Keratinocyte (primary cell): ENCODE results near the gene GRIN2D. TPM values are rescaled to one million over a fixed set of nuclear protein-coding genes. Genes with fewer than 3 reads are reported as not detected.
A peak's percentile ranks its signal among the peaks of the same experiment; 100 is the strongest.

Source experiments
- DNase-seq: peaks from one replicate; pipeline ENCODE4 v3.0.0-alpha.2; 2011; ENCODE audit warnings: low read depth, missing footprints, low spot score
- FAIRE-seq: peaks from 2 replicates; lab custom pipeline; 2011; peaks lifted over from hg19 to GRCh38; lab: Jason Lieb, UNC
- H2AFZ ChIP-seq: 2 replicates; pipeline ENCODE4 v1.6.0; 2012; ENCODE audit warnings: low read length, control low read depth, inconsistent platforms; ENCODE audit not compliant: control insufficient read depth
- H3K27ac ChIP-seq: 2 replicates; pipeline ENCODE4 v1.5.1; 2011; ENCODE audit warnings: low read length; ENCODE audit not compliant: control insufficient read depth, insufficient read depth
- H3K27me3 ChIP-seq: 3 replicates; pipeline ENCODE4 v1.6.0; 2011; ENCODE audit warnings: low read length; ENCODE audit not compliant: control insufficient read depth, insufficient read depth; ENCODE audit errors: extremely low read depth
- H3K36me3 ChIP-seq, 2 experiments: 2 replicates in 1 of 2; 3 replicates in 1 of 2; pipeline ENCODE4 v1.5.1; 2011; ENCODE audit warnings: low read length in 2 of 2, mild to moderate bottlenecking in 1 of 2; ENCODE audit not compliant: control insufficient read depth in 2 of 2, insufficient read depth in 2 of 2; ENCODE audit errors: extremely low read depth in 1 of 2
- H3K4me1 ChIP-seq: 3 replicates; pipeline ENCODE4 v1.5.1; 2011; ENCODE audit warnings: low read length; ENCODE audit not compliant: control insufficient read depth, insufficient read depth; ENCODE audit errors: extremely low read depth
- H3K4me2 ChIP-seq: 3 replicates; pipeline ENCODE4 v1.6.0; 2011; ENCODE audit warnings: low read depth, low read length; ENCODE audit not compliant: control insufficient read depth, insufficient read depth; ENCODE audit errors: extremely low read depth
- H3K4me3 ChIP-seq, 3 experiments: fragments of 200-600 bp in 1 of 3; sonication (generic) in 1 of 3; 2 replicates in 2 of 3; 3 replicates in 1 of 3; pipeline ENCODE4 v1.5.1; 2011 to 2016; ENCODE audit warnings: low read length in 3 of 3, mild to moderate bottlenecking in 3 of 3, control low read depth in 2 of 3, inconsistent platforms in 1 of 3, low read depth in 1 of 3, mixed read lengths in 1 of 3, mixed run types in 1 of 3, moderate library complexity in 1 of 3; ENCODE audit not compliant: control insufficient read depth in 2 of 3, insufficient read depth in 2 of 3; ENCODE audit errors: extremely low read depth in 1 of 3
- H3K79me2 ChIP-seq: 2 replicates; pipeline ENCODE4 v1.6.0; 2012; ENCODE audit warnings: low read length; ENCODE audit not compliant: control insufficient read depth, insufficient read depth
- H3K9ac ChIP-seq: 3 replicates; pipeline ENCODE4 v1.6.0; 2011; ENCODE audit warnings: low read length; ENCODE audit not compliant: control insufficient read depth, insufficient read depth; ENCODE audit errors: extremely low read depth
- H3K9me1 ChIP-seq: 3 replicates; pipeline ENCODE4 v1.6.0; 2011; ENCODE audit warnings: low read length; ENCODE audit not compliant: control insufficient read depth, insufficient read depth; ENCODE audit errors: extremely low read depth
- H3K9me3 ChIP-seq: 2 replicates; pipeline ENCODE4 v1.5.1; 2012; ENCODE audit warnings: low read depth, low read length; ENCODE audit not compliant: control insufficient read depth
- H4K20me1 ChIP-seq: 3 replicates; pipeline ENCODE4 v1.6.0; 2011; ENCODE audit warnings: low read length; ENCODE audit not compliant: control insufficient read depth, insufficient read depth; ENCODE audit errors: extremely low read depth
- EZH2 ChIP-seq: IDR thresholded peaks from one replicate; pipeline ENCODE4 v1.6.1; 2012; ENCODE audit warnings: inconsistent platforms, mild to moderate bottlenecking, low read length, moderate library complexity
- dilution Hi-C: fragments of 300-500 bp; cut with MboI; formaldehyde crosslinking; loops from one replicate; pipeline ENCODE4 v1.7.0; 2020; ENCODE audit warnings: low sequenced_read_pairs; ENCODE audit not compliant: extremely low pct_ligation_motif_present
- polyA plus RNA-seq, 5 experiments: library from polyadenylated mRNA; depleted of rRNA in 3 of 5; stranded (reverse) in 3 of 5; stranded (forward) in 1 of 5; unstranded in 1 of 5; fragments of >200 nt; gene quantifications; 1 replicate in 1 of 5; 2 replicates in 3 of 5; 3 replicates in 1 of 5; pipeline versions ENCODE4 v1.2.1 to v1.2.3, GENCODE V29; 2011 to 2012; ENCODE audit warnings: missing spikeins in 2 of 5, low read depth in 1 of 5, low replicate concordance in 1 of 5
- TF ChIP-seq, protein P1 (sequence below), 3 experiments: IDR thresholded peaks in 1 of 3; conservative IDR thresholded peaks in 1 of 3; optimal IDR thresholded peaks in 1 of 3; 2 replicates in 2 of 3; 3 replicates in 1 of 3; pipeline versions ENCODE3 to v1.5.1; 2011; ENCODE audit warnings: low read length in 3 of 3, mild to moderate bottlenecking in 3 of 3, moderate library complexity in 2 of 3, control low read depth in 1 of 3, inconsistent platforms in 1 of 3; ENCODE audit not compliant: insufficient read depth in 2 of 3; ENCODE audit errors: extremely low read depth in 1 of 3

GRIN2D gene
- polyA plus RNA-seq, 1 donor (not counting 4 experiments of a cell fraction or from before 2014, with no cell fraction given): 0.04 TPM

DNA sequence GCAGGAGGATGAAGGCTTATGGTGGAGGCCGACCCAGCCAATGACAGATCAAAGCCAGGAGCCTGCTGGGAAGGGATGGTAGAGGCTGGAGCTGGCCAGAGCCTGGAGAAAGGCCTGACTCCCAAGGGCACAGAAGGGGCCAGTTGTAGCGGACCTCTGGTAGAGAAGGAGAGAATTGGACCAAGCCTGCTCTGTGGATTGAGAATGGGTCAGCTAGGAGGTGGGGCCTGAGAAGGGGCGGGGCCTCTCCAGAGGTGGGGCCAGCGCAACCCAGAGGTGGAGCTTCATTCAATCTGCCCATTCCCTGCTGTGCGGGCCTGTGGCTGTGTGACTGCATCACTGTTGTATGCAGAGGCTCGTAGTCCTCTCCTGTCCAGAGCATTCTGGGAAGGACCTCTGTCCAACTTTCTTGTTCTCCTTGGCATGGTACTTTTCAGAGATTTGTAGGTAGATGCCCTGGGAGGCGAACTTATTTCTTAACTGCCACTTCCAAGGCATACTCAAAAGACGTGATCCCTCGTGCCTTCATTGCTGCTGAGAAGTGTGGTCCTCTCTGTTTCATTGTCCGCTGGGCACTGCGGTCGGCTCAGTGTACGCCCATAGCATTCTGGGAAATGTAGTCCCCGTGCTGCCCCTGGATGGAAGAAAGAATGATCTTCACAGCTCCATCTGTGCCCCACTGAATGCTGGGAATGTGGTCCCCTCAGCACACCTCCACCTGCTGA, 6.7 kb downstream of the GRIN2D start:
- DNase-seq (no peak), FAIRE-seq (no peak)
- H3K4me3 ChIP-seq: no peak overlapping the region
- H3K9me3 ChIP-seq: no peaks in the 10 kb centered on the region
- TF ChIP-seq EZH2: no peak
- TF ChIP-seq, protein P1, sequence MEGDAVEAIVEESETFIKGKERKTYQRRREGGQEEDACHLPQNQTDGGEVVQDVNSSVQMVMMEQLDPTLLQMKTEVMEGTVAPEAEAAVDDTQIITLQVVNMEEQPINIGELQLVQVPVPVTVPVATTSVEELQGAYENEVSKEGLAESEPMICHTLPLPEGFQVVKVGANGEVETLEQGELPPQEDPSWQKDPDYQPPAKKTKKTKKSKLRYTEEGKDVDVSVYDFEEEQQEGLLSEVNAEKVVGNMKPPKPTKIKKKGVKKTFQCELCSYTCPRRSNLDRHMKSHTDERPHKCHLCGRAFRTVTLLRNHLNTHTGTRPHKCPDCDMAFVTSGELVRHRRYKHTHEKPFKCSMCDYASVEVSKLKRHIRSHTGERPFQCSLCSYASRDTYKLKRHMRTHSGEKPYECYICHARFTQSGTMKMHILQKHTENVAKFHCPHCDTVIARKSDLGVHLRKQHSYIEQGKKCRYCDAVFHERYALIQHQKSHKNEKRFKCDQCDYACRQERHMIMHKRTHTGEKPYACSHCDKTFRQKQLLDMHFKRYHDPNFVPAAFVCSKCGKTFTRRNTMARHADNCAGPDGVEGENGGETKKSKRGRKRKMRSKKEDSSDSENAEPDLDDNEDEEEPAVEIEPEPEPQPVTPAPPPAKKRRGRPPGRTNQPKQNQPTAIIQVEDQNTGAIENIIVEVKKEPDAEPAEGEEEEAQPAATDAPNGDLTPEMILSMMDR (optimal IDR thresholded peaks at IDR 0.05 in 1 of 3, IDR thresholded peaks at IDR 0.05 in 1 of 3, conservative IDR thresholded peaks at IDR 0.05 in 1 of 3; ENCODE audit: extremely low read depth in 1 of 3, insufficient read depth in 2 of 3, low read length in 3 of 3): no peak
- dilution Hi-C loops: no loop called here
- H3K4me2 ChIP-seq: peak overlapping the region; percentile 39
- H3K79me2 ChIP-seq: no peaks in the 10 kb centered on the region
- no peak overlapping the region for H3K27ac ChIP-seq
- H2AFZ ChIP-seq: no peak overlapping the region
- no peaks in the 10 kb centered on the region for H3K9me1 ChIP-seq
- no peaks in the 10 kb centered on the region for H4K20me1 ChIP-seq
- peaks cover 11% of the 10 kb centered on the region for H3K27me3 ChIP-seq
- H3K36me3 ChIP-seq: no peaks in the 10 kb centered on the region
- no peak overlapping the region for H3K9ac ChIP-seq
- H3K4me1 ChIP-seq: peaks cover 10% of the 10 kb centered on the region

GRCh38 chr19:48401287-48401686, 7.8 kb downstream of the GRIN2D start:
- Histone ChIP-seq H3K9ac (no peak overlapping the region), H3K4me3 (no peak overlapping the region), H3K9me3 (no peaks in the 10 kb centered on the region), H3K27me3 (no peaks in the 10 kb centered on the region), H4K20me1 (no peaks in the 10 kb centered on the region), H3K79me2 (no peaks in the 10 kb centered on the region), H2AFZ (no peak overlapping the region), H3K27ac (no peak overlapping the region), H3K4me2 (no peak overlapping the region), H3K36me3 (no peaks in the 10 kb centered on the region), H3K9me1 (no peaks in the 10 kb centered on the region), H3K4me1 (peaks cover 14% of the 10 kb centered on the region)
- no peak for FAIRE-seq
- no peak for DNase-seq
- dilution Hi-C loops: no loop called here
- no peak for TF ChIP-seq EZH2
- TF ChIP-seq, protein P1 (optimal IDR thresholded peaks at IDR 0.05 in 1 of 3, IDR thresholded peaks at IDR 0.05 in 1 of 3, conservative IDR thresholded peaks at IDR 0.05 in 1 of 3; ENCODE audit: extremely low read depth in 1 of 3, insufficient read depth in 2 of 3, low read length in 3 of 3): no peak
